HUDEP-2 (cell line): ENCODE data around the gene OR2B2.

ENCODE experiments used
- DNase-seq, 76 experiments: peaks; one replicate each; lab custom pipeline; 2025; ENCODE audit not compliant: unreplicated experiment in 76 of 76; lab: John Stamatoyannopoulos, UW

The OR2B2 gene

DNA sequence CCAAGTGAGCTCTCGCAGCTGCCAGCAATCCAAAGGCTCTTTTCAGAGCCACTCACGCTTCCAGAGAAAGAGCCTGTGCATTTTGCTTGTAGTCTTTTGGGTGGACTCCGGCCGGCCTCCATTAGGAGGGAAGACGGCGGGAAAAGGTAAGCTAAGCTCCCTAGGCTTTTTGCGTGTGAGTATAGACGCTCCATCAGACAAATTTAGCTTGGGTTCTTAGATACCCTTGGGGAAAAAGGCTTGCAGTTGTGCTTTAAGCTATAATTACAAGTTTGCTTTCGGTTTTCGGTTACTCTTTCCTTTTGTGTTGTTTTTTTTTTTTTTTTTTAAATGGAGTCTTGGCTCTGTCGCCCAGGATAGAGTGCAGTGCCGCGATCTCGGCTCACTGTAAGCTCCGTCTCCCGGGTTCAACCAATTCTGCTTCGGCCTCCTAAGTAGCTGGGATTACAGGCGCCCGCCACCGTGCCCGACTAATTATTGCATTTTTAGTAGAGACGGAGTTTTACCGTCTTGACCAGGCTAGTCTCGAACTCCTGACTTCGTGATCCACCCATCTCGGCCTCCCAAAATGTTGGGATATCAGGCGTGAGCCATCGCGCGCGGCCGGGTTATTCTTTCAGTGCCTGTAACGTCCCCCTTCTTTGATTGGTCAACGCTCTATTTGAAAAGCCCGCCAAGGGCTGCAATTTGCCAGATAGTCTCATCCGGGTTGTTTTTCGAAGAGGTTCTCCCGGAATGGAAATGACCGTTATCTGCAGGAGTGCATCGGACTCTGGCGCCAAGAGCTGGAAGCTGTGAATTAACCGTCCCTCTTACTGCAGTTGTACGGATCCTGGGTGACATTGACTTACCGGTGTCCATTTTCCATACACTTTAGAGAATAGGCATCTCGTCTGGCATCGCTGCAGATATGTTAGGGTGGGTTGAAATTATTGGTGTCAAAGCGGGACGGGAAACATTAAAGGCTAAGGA lies 18.1 kb downstream of the OR2B2 start:
- DNase-seq: peak in 65 of 76 experiments; percentile 68 to 97 (median 90)

DNA sequence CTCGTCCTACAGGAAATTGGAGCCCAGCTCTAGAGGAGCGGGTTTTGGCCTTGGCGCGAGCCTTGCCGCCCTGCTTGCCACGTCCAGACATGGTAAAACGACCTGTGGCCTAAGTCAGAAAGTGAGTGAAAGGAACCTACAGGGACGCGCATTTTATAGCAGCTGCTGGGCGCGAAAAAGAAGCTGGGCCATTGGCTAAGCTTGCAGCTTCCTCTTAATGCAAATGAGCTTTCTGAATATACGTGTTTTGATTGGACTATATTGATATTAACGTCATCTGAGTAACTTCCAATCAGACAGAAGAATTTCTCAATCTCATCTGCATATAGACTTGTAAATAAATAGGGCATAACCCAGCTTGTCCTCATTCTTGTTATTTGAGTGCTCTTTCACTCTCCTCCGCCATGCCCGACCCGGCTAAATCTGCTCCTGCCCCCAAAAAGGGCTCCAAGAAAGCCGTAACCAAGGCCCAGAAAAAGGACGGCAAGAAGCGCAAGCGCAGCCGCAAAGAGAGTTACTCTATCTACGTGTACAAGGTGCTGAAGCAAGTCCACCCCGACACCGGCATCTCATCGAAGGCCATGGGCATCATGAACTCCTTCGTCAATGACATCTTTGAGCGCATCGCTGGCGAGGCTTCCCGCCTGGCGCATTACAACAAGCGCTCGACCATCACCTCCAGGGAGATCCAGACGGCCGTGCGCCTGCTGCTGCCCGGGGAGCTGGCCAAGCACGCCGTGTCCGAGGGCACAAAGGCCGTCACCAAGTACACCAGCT lies 18.9 kb downstream of the OR2B2 start:
- peak in 72 of 76 experiments; percentile 87 to 100 (median 98) for DNase-seq

DNA sequence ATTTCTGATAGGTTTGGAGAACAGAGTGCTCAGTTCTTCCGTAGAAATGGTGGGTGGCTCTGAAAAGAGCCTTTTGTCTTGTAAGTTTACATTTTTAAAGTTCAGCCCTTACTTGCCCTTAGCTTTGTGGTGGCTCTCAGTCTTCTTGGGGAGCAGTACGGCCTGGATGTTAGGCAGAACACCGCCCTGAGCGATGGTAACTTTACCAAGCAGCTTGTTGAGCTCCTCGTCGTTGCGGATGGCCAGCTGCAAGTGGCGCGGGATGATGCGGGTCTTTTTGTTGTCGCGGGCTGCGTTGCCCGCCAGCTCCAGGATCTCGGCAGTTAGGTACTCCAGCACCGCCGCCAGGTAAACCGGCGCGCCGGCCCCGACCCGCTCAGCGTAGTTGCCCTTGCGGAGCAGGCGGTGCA lies 19.5 kb downstream of the OR2B2 start:
- peak in 5 of 76 experiments; percentile 71 to 82 (median 79) for DNase-seq

GRCh38 chr6:27891320-27891875 lies 20.8 kb downstream of the OR2B2 start:
- DNase-seq: peak in 5 of 76 experiments; percentile 45 to 75 (median 69)

DNA sequence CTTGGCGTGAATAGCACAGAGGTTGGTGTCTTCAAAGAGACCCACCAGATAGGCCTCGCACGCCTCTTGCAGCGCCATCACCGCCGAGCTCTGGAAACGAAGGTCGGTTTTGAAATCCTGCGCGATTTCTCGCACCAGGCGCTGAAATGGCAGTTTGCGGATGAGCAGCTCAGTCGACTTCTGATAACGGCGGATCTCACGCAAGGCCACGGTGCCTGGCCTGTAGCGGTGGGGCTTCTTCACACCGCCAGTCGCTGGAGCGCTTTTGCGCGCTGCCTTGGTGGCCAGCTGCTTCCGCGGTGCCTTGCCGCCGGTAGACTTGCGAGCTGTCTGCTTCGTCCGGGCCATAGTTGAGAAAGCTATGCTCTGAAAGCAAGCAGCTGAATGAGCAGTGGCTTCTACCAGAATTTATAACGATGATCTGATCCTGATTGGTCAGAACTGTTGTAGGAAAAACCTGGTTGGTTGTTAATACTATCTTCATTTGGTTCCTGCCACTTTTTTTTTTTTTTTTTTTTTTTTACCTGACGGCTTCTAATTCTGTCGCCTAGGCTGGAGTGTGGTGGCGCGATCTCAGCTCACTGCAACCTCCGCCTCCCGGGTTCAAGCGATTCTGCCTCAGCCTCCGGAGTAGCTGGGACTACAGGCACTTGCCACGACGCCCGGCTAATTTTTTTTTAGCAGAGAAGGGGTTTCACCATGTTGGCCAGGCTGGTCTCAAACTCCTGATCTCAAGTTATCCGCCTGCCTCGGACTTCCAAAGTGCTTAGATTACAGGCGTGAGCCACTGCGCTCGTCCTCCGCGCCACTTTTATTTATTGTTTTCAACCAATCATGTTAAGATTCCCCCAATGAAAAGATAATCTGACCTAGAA lies 21.5 kb downstream of the OR2B2 start:
- DNase-seq: peak in 69 of 76 experiments; percentile 75 to 99 (median 93)

- peak in 51 of 76 experiments; percentile 45 to 96 (median 79) for DNase-seq
These were observed 22.4 kb downstream of the OR2B2 start for GRCh38 chr6:27889628-27890444.

DNA sequence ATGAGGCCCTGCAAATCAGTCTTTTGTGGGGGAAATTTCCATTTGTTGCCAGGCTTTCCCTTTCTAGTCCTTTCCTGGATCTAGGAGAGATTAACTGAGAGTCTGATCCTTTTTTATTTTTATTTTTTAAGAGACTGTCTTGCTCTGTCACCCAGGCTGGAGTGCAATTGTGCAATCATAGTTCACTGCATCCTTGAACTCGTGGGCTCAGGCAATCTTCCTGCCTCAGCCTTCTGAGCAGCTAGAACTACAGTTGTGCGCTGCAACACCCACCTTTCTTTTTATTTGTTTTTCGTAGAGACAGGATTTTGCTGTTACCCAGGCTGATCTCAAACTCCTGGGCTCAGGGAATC lies 22.9 kb downstream of the OR2B2 start:
- no peak for DNase-seq

GRCh38 chr6:27888566-27888965 lies 23.6 kb downstream of the OR2B2 start:
- DNase-seq: peak in 1 of 76 experiments; percentile 14

- no peak for DNase-seq
These were observed 26.1 kb downstream of the OR2B2 start for GRCh38 chr6:27886073-27886472.

GRCh38 chr6:27883136-27883535 lies 29.1 kb downstream of the OR2B2 start:
- DNase-seq: no peak

GRCh38 chr6:27882624-27883023 lies 29.6 kb downstream of the OR2B2 start:
- DNase-seq: no peak

- DNase-seq: peak in 26 of 76 experiments; percentile 21 to 69 (median 44)
These were observed 32.4 kb downstream of the OR2B2 start for GRCh38 chr6:27879837-27880236.

DNA sequence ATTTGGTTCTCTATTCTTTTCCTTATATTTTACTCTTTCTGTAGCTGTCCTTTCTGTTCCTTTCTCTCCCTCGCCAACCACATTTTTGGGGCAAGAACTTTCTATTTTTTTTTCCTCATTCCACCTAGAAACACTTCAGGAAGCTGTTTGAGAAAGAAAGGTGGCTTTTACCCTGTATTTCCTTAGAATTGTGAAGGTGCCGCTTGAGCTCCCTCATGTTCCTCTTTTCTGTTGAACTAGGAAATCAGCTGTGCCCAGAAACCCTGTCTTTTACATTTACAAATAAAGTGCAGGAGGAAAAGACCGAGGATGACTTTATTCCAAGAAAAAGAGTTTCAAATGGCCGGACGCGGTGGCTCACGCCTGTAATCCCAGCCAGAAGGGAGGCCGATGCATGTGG lies 38.2 kb downstream of the OR2B2 start:
- DNase-seq: no peak

DNA sequence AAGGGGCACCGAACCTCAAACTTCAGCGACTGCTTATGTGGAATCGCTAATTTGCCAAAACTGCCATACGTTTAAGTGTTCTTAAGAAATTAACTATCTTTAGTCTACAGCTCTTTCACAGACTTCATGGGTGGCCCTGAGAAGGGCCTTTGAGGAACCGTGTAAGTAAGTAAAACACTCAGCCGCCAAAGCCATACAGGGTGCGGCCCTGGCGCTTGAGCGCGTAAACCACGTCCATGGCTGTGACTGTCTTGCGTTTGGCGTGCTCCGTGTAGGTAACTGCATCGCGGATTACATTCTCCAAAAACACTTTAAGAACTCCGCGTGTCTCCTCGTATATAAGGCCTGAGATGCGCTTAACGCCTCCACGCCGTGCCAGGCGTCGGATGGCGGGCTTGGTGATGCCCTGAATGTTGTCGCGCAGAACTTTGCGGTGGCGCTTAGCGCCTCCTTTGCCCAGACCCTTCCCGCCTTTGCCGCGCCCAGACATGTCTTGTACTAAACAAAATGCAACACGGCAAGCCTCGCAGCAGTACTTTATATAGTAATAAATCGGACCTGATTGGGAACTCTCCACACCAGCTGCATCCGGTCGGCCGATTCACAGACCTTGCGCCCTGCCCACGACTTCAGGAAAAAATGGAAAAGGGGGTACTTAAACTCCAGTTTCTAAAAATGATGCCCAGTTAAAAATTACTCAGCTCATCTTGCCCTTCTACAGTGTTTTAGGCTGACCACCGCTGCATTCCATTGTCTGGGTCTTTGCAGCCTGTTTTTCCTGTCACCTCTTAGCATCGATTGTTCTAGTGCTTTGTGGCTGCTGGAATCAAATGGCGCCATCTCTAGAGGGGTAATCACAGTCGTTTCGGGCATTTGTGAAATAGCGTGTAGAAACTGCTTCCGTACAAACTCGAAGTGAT lies 38.9 kb downstream of the OR2B2 start:
- DNase-seq: peak in 68 of 76 experiments; percentile 81 to 99 (median 93)

DNA sequence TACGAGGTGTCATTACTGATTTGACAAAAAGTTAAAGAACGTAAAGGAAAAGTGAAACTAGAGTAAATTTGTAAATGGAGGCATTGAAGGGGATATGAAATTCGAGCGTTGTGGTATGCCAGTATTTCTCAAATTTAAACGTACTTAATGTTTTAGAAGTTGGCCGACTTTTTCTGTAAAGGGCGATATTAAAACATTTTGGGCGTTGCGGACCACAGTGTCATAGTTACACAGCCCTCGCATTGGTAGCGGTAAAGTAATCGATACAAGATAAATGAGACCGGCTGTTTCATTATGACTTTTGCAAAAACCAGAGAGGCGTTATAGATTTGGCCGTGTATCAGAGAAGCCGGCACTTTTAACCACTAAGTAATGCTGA lies 39.6 kb downstream of the OR2B2 start:
- DNase-seq: peak in 17 of 76 experiments; percentile 53 to 85 (median 79)

DNA sequence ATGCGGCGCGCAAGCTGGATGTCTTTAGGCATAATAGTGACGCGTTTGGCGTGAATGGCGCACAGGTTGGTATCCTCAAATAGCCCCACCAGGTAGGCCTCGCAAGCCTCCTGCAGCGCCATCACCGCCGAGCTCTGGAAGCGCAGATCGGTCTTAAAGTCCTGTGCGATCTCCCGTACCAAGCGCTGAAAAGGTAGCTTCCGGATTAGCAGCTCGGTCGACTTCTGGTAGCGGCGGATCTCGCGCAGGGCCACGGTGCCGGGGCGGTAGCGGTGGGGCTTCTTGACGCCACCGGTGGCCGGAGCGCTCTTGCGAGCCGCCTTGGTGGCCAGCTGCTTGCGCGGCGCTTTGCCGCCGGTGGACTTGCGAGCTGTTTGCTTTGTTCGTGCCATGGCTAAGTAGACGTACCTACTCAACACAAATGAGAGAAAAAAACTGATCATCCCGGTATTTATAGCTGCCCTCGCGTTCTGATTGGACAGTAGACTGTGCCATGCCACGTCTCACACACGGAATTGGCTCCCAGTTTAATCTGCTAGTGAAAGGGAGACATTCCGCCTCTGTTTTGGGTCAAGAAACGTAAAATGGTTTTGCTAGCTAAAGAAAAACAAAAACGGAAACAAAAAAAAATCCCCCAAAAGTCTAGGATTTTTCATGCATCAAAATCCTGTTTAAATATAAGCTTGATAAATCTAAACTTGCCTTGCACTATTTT lies 40.1 kb downstream of the OR2B2 start:
- peak in 67 of 76 experiments; percentile 73 to 99 (median 92) for DNase-seq

DNA sequence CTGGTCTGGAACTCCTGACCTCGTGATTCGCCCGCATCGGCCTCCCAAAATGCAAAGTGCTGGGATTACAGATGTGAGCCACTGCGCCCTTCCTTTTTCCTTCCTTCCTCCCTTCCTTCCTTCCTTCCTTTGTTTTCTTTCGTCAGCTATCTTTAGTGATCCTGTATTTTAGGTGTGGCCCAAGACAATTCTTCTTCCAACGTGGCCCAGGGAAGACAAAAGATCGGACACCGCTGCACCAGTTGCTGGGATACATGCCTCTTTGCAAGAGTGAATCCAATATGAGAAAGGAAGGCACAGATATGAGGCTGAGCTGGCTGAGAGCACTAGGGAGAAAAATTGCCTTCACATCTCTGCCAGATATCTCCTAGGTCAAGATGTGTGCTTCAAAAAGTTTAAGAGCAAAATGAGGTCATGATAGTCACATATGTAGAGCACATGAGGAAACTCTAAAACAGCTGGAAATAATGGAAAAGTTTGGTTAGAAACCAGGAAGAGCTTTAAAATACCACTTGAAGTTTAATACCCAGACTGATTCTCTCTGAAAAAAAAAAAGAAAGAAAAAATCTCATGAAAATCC lies 41.8 kb downstream of the OR2B2 start:
- peak in 6 of 76 experiments; percentile 21 to 71 (median 59) for DNase-seq
